ENCODE data around the gene RINT1.
"Not testable (repeated sequence)": the region's sequence is repeated elsewhere in the genome, so short reads cannot be mapped to it uniquely, and the experiment has no call there.

- TF ChIP-seq, protein P1, sequence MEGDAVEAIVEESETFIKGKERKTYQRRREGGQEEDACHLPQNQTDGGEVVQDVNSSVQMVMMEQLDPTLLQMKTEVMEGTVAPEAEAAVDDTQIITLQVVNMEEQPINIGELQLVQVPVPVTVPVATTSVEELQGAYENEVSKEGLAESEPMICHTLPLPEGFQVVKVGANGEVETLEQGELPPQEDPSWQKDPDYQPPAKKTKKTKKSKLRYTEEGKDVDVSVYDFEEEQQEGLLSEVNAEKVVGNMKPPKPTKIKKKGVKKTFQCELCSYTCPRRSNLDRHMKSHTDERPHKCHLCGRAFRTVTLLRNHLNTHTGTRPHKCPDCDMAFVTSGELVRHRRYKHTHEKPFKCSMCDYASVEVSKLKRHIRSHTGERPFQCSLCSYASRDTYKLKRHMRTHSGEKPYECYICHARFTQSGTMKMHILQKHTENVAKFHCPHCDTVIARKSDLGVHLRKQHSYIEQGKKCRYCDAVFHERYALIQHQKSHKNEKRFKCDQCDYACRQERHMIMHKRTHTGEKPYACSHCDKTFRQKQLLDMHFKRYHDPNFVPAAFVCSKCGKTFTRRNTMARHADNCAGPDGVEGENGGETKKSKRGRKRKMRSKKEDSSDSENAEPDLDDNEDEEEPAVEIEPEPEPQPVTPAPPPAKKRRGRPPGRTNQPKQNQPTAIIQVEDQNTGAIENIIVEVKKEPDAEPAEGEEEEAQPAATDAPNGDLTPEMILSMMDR (optimal IDR thresholded peaks at IDR 0.05 in 1 of 3, IDR thresholded peaks at IDR 0.05 in 1 of 3, conservative IDR thresholded peaks at IDR 0.05 in 1 of 3; ENCODE audit: extremely low read depth in 1 of 3, insufficient read depth in 2 of 3, low read length in 3 of 3), result not testable (repeated sequence)
- not testable (repeated sequence) for TF ChIP-seq EZH2 (IDR thresholded peaks at IDR 0.05; ENCODE audit: low read length)
Measured at GRCh38 chr7:105515610-105516009, 16.4 kb upstream of the RINT1 start.

All from keratinocyte (primary cell).